Measurements from ENCODE around the gene FAF2. TPM values are rescaled to one million over a fixed set of nuclear protein-coding genes. Genes with fewer than 3 reads are reported as not detected.

The FAF2 gene
- total RNA-seq, 4 donors from 2014 or later, result 25.3 to 27.7 (median 25.5) TPM

GRCh38 chr5:176542596-176543427, 94.6 kb downstream of the FAF2 start:
- TF ChIP-seq EP300 (IDR thresholded peaks at IDR 0.05) (no peak), CTCF (IDR thresholded peaks at IDR 0.05) (peak in 2 of 4 experiments; percentile 7 to 30), POLR2A (IDR thresholded peaks at IDR 0.05) (no peak), POLR2AphosphoS5 (IDR thresholded peaks at IDR 0.05) (no peak)
- Histone ChIP-seq H3K9me3 (no peaks in the 10 kb centered on the region), H3K4me3 (peak overlapping the region; percentile 60 to 73), H3K27me3 (no peaks in the 10 kb centered on the region), H3K4me1 (peaks cover 0 to 62% (median 14%) of the 10 kb centered on the region in 3 donors), H3K27ac (peak overlapping the region; percentile 27 to 90 (median 86)), H3K36me3 (no peaks in the 10 kb centered on the region)
- peak; percentile 68 for ATAC-seq
- 2% methylated on average over 29 of the region's 110 CpGs; no CpG with 5 or more reads in 1 of the 2 donors for WGBS, 2 donors (ENCODE audit: low coverage in 1 of 2)

GRCh38 chr5:176543428-176544182, 95.4 kb downstream of the FAF2 start:
- Histone ChIP-seq H3K36me3 (no peaks in the 10 kb centered on the region), H3K4me1 (peaks cover 0 to 62% (median 10%) of the 10 kb centered on the region in 3 donors), H3K9me3 (no peaks in the 10 kb centered on the region), H3K27me3 (no peaks in the 10 kb centered on the region), H3K27ac (peak overlapping the region; percentile 64 to 90 (median 86)), H3K4me3 (peak overlapping the region; percentile 41 to 73)
- TF ChIP-seq EP300 (IDR thresholded peaks at IDR 0.05), result no peak
- TF ChIP-seq CTCF (IDR thresholded peaks at IDR 0.05), result no peak
- peak; percentile 31 to 58 for TF ChIP-seq POLR2A (IDR thresholded peaks at IDR 0.05)
- TF ChIP-seq POLR2AphosphoS5 (IDR thresholded peaks at IDR 0.05), result no peak
- WGBS, 2 donors (ENCODE audit: low coverage in 1 of 2), result 0 to 1% methylated on average over 2 to 23 of the region's 63 CpGs
- ATAC-seq, result peak; percentile 91

GRCh38 chr5:176545388-176545736, 97.2 kb downstream of the FAF2 start:
- H3K27ac ChIP-seq, result no peak overlapping the region
- no peak for ATAC-seq
- TF ChIP-seq CTCF (IDR thresholded peaks at IDR 0.05), result no peak
- no peak for TF ChIP-seq POLR2AphosphoS5 (IDR thresholded peaks at IDR 0.05)
- no peak for TF ChIP-seq POLR2A (IDR thresholded peaks at IDR 0.05)
- no peak for TF ChIP-seq EP300 (IDR thresholded peaks at IDR 0.05)
- H3K4me1 ChIP-seq, result peaks cover 0 to 53% (median 10%) of the 10 kb centered on the region in 3 donors
- H3K27me3 ChIP-seq, result no peaks in the 10 kb centered on the region
- H3K36me3 ChIP-seq, result no peaks in the 10 kb centered on the region
- 89% methylated on average over 6 of the region's 6 CpGs; no CpG with 5 or more reads in 1 of the 2 donors for whole genome bisulfite sequencing, 2 donors (ENCODE audit: low coverage in 1 of 2)
- H3K9me3 ChIP-seq, result no peaks in the 10 kb centered on the region
- no peak overlapping the region for H3K4me3 ChIP-seq

GRCh38 chr5:176545737-176546509, 97.7 kb downstream of the FAF2 start:
- 93% methylated on average over 2 of the region's 13 CpGs; no CpG with 5 or more reads in 1 of the 2 donors for WGBS, 2 donors (ENCODE audit: low coverage in 1 of 2)
- H3K4me1 ChIP-seq, result peaks cover 0 to 53% (median 10%) of the 10 kb centered on the region in 3 donors
- no peaks in the 10 kb centered on the region for H3K36me3 ChIP-seq
- no peak for TF ChIP-seq CTCF (IDR thresholded peaks at IDR 0.05)
- TF ChIP-seq POLR2A (IDR thresholded peaks at IDR 0.05), result no peak
- no peak for TF ChIP-seq EP300 (IDR thresholded peaks at IDR 0.05)
- TF ChIP-seq POLR2AphosphoS5 (IDR thresholded peaks at IDR 0.05), result no peak
- no peaks in the 10 kb centered on the region for H3K9me3 ChIP-seq
- no peak for ATAC-seq
- H3K27me3 ChIP-seq, result no peaks in the 10 kb centered on the region
- H3K4me3 ChIP-seq, result no peak overlapping the region
- H3K27ac ChIP-seq, result no peak overlapping the region

All from gastroesophageal sphincter (tissue), 4 donors.